HepG2 (cell line): Measurements from ENCODE around the gene SGF29. TPM values are rescaled to one million over a fixed set of nuclear protein-coding genes. Genes with fewer than 3 reads are reported as not detected.
A peak's percentile ranks its signal among the peaks of the same experiment; 100 is the strongest.

ENCODE experiments used
- CENPX ChIP-seq: sonication (generic); formaldehyde crosslinking; IDR thresholded peaks from 2 replicates; pipeline ENCODE4 v1.9.0; 2021; ENCODE audit warnings: mild to moderate bottlenecking, missing genetic modification reagents, moderate library complexity
- CREM ChIP-seq, 2 experiments: sonication (generic) in 1 of 2; formaldehyde crosslinking in 1 of 2; IDR thresholded peaks; 2 replicates each; pipeline versions ENCODE4 v1.4.0 to v1.6.1; 2016 to 2020; ENCODE audit warnings: antibody characterized with exemption in 1 of 2, mild to moderate bottlenecking in 1 of 2, missing genetic modification reagents in 1 of 2
- DNMT1 ChIP-seq: sonication (generic); formaldehyde crosslinking; IDR thresholded peaks from 2 replicates; pipeline ENCODE4 v1.5.1; 2020; ENCODE audit warnings: mild to moderate bottlenecking, missing genetic modification reagents
- HNF4G ChIP-seq, 2 experiments: sonication (generic) in 1 of 2; formaldehyde crosslinking in 1 of 2; IDR thresholded peaks; 2 replicates each; pipeline versions ENCODE4 v1.4.0 to v1.6.1; 2011 to 2020; ENCODE audit warnings: borderline replicate concordance in 2 of 2, low read depth in 2 of 2, mild to moderate bottlenecking in 2 of 2, low read length in 1 of 2, missing genetic modification reagents in 1 of 2, moderate library complexity in 1 of 2
- KIAA2018 ChIP-seq: sonication (generic); formaldehyde crosslinking; IDR thresholded peaks from 2 replicates; pipeline ENCODE4 v1.5.0; 2020; ENCODE audit warnings: mild to moderate bottlenecking, missing genetic modification reagents, borderline replicate concordance
- RAD21 ChIP-seq: fragments of 450-650 bp; formaldehyde crosslinking; IDR thresholded peaks from 2 replicates; pipeline ENCODE4 v1.5.0; 2020; ENCODE audit warnings: mild to moderate bottlenecking
- RAD51 ChIP-seq: fragments of 450-650 bp; IDR thresholded peaks from 2 replicates; pipeline ENCODE4 v1.6.1; 2016; ENCODE audit warnings: borderline replicate concordance
- SIN3B ChIP-seq: fragments of 150-350 bp; IDR thresholded peaks from 2 replicates; pipeline ENCODE4 v1.6.1; 2014; ENCODE audit warnings: low read length
- SUZ12 ChIP-seq: fragments of 150-350 bp; IDR thresholded peaks from 2 replicates; pipeline ENCODE4 v1.6.1; 2014; ENCODE audit warnings: low read depth, low read length
- TERF1 ChIP-seq: sonication (generic); formaldehyde crosslinking; IDR thresholded peaks from 2 replicates; pipeline ENCODE4 v1.8.0; 2022; ENCODE audit warnings: mild to moderate bottlenecking, missing genetic modification reagents, moderate library complexity
- ZFP36L2 ChIP-seq: sonication (generic); formaldehyde crosslinking; IDR thresholded peaks from 2 replicates; pipeline ENCODE4 v1.4.0; 2020; ENCODE audit warnings: missing genetic modification reagents
- ZNF577 ChIP-seq: sonication (generic); formaldehyde crosslinking; IDR thresholded peaks from 2 replicates; pipeline ENCODE4 v1.4.0; 2020; ENCODE audit warnings: mild to moderate bottlenecking, low read depth, missing genetic modification reagents, borderline replicate concordance
- ZNF747 ChIP-seq: sonication (generic); formaldehyde crosslinking; IDR thresholded peaks from 2 replicates; pipeline ENCODE4 v1.8.1; 2023; ENCODE audit warnings: missing genetic modification reagents, mild to moderate bottlenecking, borderline replicate concordance
- ZNF776 ChIP-seq: sonication (generic); formaldehyde crosslinking; IDR thresholded peaks from 2 replicates; pipeline ENCODE4 v1.4.0; 2020; ENCODE audit warnings: mild to moderate bottlenecking, missing genetic modification reagents
- polyA plus RNA-seq, 8 experiments: library from polyadenylated mRNA; depleted of rRNA in 3 of 8; stranded (reverse) in 7 of 8; unstranded in 1 of 8; fragments of >200 nt; fragmentation: Illumina TruSeq in 4 of 8; extraction: Trizol in 4 of 8; gene quantifications; 2 replicates each; pipeline versions ENCODE4 v1.2.1 to v1.2.3, GENCODE V29; 2011 to 2016; ENCODE audit warnings: low read depth in 4 of 8, missing spikeins in 1 of 8, mixed read lengths in 1 of 8; ENCODE audit not compliant: insufficient read depth in 1 of 8
- total RNA-seq, 5 experiments: library from RNA; depleted of rRNA; stranded (reverse); fragments of >200 nt; fragmentation: Illumina TruSeq; extraction: Trizol; gene quantifications; 2 replicates each; pipeline ENCODE4 v1.2.3, GENCODE V29; 2016; ENCODE audit warnings: low read depth in 1 of 5
- TF ChIP-seq, protein P1 (sequence below): IDR thresholded peaks from 2 replicates; pipeline ENCODE4 v1.6.1; 2016; ENCODE audit warnings: control low read depth
- TF ChIP-seq, protein P2 (sequence below): sonication (generic); formaldehyde crosslinking; IDR thresholded peaks from 2 replicates; pipeline ENCODE4 v1.8.0; 2022; ENCODE audit warnings: missing genetic modification reagents, mild to moderate bottlenecking, inconsistent platforms, borderline replicate concordance

The SGF29 gene
- total and polyA plus RNA-seq, 2 of the 13 experiments (the other 11 are each of a cell fraction or from before 2014, with no cell fraction given) = 5.0 to 29.4 TPM

DNA sequence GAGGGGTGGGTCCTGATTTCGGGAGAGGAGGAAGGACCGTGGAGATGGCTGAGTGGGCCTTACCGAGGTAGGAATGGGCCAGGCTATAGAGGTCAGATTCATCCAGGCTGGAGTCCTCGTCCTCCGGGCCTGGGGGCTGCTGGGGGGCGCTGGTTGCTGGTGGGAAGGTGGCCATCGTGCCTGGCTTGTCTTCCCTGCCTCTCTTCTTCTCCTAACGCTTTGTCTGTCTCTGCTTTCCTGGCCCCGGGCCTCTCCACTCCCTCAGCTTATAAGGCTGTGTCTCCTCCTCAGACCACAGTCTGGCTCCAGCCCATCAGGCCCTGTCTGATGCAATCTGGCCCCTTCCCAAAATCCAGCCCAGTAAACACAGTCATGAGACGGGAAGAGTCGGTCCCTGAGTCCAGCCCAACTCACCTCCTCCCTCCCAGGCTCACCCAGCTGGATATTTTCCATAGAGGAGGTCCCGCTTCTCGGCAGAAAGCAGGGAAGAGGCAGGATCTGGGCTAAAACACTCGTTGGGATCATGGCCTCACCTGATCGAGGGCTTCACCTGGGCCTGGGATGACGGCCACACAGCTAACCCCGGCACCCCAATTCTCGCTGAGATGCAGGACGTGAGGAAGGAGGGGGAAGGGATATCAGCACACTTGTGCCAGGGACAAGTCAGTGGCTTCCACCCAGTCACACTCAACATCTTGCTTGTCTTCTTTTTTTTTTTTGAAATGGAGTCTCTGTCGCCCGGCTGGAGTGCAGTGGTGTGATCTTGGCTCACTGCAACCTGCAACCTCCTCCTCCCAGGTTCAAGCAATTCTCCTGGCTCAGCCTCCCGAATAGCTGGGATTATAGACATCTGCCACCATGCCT lies 14.8 kb upstream of the SGF29 start, which contains the start of gene NUPR1 (continued):
- TF ChIP-seq, protein P1, sequence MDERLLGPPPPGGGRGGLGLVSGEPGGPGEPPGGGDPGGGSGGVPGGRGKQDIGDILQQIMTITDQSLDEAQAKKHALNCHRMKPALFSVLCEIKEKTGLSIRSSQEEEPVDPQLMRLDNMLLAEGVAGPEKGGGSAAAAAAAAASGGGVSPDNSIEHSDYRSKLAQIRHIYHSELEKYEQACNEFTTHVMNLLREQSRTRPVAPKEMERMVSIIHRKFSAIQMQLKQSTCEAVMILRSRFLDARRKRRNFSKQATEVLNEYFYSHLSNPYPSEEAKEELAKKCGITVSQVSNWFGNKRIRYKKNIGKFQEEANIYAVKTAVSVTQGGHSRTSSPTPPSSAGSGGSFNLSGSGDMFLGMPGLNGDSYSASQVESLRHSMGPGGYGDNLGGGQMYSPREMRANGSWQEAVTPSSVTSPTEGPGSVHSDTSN (CRISPR knock-in tag) = no peak; the same call in 1 of the 2 replicates
- no peak for TF ChIP-seq ZFP36L2
- TF ChIP-seq, protein P2, sequence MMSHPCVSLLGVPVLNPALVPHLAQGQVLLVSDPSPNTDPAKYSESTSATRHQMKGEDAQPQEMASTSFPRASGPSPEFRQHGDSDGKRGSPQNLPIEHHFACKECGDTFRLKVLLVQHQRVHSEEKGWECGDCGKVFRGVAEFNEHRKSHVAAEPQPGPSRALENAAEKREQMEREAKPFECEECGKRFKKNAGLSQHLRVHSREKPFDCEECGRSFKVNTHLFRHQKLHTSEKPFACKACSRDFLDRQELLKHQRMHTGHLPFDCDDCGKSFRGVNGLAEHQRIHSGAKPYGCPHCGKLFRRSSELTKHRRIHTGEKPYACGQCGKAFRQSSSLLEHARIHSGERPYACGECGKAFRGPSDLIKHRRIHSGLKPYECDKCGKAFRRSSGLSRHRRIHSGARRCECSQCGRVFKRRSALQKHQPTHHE (CRISPR knock-in tag) = no peak
- no peak for TF ChIP-seq DNMT1 (CRISPR knock-in tag)
- no peak for TF ChIP-seq RAD21 (CRISPR knock-in tag)
- TF ChIP-seq SIN3B = no peak
- TF ChIP-seq ZNF577 (CRISPR knock-in tag) = no peak
- no peak for TF ChIP-seq RAD51
- no peak for TF ChIP-seq CENPX (CRISPR knock-in tag)
- TF ChIP-seq KIAA2018 (CRISPR knock-in tag) = no peak
- TF ChIP-seq TERF1 (CRISPR knock-in tag) = no peak
- no peak for TF ChIP-seq HNF4G (IDR thresholded peaks at IDR 0.05; ENCODE audit: borderline replicate concordance, low read depth, low read length)
- no peak for TF ChIP-seq HNF4G (CRISPR knock-in tag; IDR thresholded peaks at IDR 0.05; ENCODE audit: borderline replicate concordance, low read depth)
- TF ChIP-seq ZNF747 = 0 out of 2 replicates have a peak, but pooled peaks have one; percentile 37
- no peak for TF ChIP-seq CREM (IDR thresholded peaks at IDR 0.05)
- TF ChIP-seq CREM (CRISPR knock-in tag; IDR thresholded peaks at IDR 0.05) = no peak
- TF ChIP-seq ZNF776 = no peak
- no peak for TF ChIP-seq SUZ12
